Activated T-cell treated with anti-CD3 and anti-CD28 coated beads for 4 hours (primary cell): ENCODE data around the gene TNFSF4.

ENCODE experiments used
- DNase-seq: peaks from one replicate; pipeline ENCODE4 v3.0.0-alpha.2; 2020

The TNFSF4 gene

DNA sequence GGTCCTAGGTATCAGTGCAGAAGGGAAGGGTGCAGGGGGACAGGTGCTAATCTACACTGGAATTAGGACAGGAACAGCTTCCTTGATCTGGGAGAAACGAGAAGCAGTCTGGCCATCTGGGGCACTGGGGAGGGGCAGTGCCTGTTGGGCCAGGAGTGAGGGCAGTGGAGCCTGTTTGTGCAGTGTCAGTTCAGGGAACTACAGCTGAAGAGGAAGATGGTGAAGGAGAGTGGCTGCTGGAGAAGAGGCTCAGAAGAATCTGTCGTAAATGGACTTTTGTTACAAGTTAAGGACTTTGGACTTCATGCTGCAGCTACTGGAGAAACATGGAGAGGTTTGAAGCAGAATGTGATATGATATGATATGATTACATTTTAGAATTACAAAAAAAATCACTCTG is 3.2 kb upstream of the TNFSF4 start:
- DNase-seq: no peak

DNA sequence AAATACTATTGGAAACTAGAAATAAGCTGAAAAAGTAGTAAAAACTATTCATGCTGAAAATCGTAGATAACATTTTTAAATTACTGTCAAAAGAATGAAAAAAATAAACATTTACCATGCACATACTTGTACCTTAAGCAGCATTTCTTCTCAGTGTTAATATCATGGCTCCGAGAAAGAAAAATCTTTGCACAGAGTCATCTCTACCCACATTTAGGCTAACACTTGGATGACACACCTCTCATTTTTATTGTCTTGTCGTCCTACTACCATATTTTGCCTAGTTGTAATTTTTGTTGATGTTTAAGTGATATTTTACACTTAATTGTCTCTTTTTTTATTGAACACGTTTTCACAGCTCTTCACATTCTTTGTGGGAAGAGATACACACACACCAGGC is 1.7 kb upstream of the TNFSF4 start:
- no peak for DNase-seq

DNA sequence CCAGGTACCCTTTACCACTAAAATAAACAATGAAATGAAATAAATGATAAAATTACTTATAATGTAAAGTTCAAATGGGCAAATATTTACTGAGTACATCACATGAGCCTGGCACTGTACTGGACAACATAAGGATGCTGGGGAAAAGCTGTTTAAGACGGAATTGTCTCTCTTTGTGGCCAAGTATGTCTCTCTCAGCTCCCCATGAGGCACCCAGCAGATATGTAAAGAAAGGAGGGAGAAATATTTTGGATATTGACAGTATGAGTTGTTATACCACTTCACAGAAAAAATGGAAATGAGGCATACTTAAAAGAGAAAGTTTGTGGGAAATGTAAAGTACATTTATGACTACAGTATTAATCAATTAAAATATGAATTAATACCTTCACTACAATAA is 1.0 kb upstream of the TNFSF4 start:
- no peak for DNase-seq

DNA sequence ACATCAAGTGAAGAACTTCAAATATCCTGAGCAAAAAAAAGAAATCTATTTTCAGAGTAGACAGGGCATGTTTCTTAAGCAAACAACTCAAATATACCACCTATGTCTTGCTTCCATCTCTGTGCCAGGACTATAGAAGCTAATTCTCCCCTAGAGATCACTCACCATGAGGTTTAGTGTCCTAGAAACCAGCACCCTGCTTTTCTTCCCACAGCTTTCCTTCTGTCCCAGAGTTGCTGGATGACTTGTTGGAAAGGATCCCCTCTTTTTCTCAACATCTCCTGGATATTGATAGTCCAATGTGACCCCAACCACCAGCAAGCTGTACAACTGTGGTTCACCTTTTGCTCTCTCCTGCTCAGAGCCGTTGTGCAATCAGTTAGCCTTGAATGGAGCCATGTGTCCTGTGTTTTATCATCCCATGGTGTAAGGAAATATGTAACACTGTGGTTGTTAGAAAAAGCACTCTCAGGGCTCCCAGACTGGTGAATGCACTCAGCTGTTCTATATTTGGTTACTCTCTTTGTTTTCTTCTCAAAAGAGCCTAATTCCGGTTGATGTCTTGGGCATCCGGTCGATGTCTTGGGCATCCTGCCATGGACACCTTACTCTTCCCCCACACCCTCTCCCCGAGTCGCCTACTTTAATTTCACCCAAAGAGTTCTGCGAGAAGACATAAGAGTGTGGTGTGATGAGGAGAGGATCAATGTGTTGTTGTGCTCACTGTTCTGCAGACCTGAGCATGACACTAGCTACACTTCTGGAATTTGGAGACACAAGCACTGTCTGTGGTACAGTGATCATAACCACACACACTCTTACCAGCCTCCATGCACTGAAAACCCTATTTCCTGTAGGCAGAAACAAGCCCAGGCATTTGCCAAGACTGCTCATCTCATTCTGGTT is 1.7 kb downstream of the TNFSF4 start:
- no peak for DNase-seq

DNA sequence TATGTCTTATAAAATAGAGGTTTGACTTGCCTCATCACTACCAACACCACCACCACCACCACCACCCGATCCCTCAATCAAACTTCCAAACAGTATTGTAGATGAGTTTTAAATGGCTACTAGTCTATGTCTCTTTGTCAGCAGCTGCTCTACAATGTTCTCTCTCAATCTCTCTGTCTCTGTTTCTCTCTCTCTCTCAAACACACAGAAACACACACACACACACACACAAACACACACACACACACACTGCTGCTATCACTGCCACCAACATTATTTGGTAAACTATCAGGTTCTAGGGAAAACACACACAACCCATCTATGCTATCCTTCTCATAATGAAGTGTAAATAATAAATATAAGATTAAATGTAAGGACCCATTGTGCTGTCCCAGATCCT is 2.4 kb downstream of the TNFSF4 start:
- no peak for DNase-seq

DNA sequence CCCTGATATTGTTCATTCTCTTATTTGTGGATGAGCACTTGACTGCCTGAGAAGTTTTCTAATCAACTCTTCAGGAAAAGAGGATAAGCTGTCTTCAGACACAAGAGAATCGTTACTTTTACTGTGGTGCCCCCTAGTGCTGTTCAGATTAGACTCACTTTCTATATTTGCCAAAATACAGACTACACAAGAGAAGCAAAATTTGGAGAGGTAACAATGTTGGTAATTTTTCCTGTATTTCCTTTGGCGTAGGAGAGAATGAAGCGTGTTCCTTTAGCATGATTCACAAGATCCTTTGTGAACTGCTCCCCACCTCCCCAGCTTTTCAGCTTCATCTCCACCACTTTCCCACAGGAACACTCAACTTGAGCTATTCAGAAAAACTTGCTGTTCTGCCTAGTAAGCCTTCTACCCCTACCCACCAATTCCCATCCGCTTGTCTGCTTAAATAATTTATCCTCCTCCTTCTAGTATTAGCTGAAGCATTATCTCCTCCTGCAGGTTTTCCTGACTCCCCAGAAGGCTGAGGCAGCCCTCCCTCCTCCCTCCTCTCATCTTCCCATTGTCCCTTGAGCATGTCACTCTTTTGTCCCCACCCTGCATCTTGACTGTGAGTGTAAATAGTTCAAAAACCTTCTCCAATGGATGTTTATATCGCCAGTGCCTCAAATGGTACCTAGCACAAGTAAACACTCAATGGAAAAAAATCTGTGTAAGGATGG is 4.5 kb downstream of the TNFSF4 start:
- DNase-seq: no peak

DNA sequence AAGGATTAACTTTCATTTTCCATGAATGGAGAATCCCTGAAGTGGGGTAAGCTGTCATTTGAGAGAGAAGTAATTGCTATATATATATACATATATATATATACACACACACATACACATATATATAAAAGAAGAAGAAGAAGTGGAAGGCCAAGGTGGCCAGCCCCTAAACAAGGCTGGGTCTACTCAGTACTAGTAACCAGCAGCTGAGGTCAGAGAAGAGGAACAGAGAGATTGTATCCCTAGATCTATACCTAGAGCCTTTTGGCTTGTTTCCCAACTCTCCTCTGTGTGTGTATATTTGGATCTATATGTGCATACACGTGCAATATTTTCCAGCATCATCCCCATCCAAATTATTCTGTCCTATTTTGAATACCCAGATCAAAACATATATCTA is 5.2 kb downstream of the TNFSF4 start:
- no peak for DNase-seq

DNA sequence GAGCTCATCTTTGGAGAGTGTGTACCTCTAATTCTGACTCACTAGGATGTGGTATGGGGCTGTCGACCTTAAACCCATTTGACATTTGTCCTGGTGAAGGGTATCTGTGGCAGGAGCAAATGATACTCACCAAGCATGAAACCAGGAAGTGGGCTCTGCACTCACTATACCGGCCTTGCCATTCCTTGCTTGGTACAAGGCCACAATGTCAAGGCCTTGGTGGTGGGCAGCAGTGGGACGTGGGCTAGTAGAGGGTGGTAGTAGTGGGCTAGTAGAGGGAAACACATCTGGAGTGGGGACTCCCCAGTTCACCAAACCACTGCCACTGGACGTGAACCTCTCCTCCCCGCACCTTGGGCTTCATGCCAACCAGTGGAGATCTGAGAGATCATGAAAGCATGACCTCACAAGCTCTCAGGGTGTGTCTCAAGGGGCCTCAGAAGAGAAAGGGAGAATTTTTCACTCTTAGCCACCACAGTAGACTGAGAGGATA is 11.5 kb downstream of the TNFSF4 start:
- no peak for DNase-seq

DNA sequence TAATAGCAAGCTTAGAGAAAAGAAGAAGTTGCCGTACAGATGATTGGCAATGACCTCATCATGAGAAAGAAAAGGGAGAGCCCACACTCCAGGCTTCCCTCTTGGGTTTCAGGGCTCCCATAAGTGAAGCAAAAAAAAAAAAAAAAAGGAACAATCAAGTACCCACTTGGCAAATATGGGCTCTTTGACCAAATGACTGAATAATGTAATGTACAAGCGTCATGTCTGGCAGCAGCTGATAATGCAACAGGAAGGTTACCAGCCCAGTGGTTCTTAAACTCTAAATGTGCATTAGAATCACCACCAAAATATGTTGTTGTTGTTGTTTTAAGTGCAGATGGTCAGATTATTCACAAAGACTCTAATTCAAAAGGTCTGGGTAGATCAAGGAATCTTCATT is 13.5 kb downstream of the TNFSF4 start:
- no peak for DNase-seq

DNA sequence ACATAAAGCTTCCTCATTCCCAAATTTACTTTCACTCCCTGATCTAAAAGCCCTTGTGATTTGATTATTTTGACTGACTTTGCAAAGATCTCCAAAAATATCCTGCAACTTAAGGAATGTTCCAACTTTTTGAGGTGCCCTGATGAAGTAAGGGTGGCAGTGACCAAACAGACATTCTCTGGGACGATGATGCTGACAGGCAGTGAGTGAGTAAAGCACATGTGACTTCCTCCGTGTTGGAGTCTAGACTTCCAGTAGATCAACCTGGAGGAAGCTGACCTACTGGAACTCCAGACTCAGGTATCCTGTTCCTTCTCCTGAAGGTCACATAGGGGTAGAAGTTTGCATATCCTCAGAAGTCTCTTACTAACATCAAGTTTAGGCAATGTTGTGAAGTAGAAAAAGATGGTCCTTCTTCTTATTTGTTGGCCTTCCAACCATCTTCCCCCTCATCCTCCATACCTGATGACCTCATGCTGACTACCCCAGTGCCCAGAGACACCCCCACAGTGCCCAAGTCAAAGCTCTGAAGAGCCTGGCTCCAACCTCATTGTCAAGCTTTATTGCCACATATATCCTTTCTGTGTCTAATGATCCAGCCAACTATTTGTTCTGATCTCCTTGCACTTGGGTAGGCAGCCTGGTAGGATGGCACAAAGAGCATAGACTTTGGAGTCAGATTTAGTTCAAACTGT is 16.0 kb downstream of the TNFSF4 start:
- DNase-seq: no peak

DNA sequence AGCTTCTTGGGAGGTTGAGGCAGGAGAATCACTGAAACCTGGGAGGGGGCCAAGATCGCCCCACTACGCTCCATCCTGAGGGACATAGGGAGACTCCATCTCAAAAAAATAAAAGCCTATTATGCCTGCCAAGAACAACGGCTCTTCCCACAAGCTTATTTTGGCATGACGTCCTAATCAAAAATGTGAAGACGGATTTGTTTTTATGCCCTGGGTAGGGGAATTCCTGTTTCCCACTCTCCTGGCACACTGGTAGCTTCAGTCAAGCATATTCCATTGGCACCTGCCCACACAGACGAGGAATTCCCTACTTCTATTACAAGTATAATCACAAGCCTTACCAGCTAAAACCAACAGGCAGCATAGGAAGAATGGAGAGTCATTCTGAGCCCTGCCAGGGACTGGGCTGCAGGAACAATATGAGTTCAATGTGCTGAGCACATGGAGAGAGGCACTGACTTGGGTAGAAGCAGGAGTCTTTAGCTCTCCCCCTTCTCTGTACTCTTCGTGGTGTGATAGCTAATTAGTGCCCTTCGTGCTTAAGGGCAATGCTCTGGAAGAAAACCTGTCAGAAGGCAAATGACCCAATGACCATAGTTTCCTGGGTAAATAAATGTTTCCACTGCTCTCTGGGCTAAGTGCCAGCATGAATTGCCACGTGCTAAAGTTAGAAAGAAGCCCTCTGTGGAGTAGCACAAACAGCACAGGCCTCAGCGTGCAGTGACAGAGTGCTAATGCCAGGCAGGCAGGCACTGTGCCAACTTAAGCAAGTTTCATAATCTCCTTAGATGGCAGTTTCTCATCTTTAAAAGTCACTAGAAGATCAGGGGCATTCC is 16.8 kb downstream of the TNFSF4 start:
- no peak for DNase-seq

DNA sequence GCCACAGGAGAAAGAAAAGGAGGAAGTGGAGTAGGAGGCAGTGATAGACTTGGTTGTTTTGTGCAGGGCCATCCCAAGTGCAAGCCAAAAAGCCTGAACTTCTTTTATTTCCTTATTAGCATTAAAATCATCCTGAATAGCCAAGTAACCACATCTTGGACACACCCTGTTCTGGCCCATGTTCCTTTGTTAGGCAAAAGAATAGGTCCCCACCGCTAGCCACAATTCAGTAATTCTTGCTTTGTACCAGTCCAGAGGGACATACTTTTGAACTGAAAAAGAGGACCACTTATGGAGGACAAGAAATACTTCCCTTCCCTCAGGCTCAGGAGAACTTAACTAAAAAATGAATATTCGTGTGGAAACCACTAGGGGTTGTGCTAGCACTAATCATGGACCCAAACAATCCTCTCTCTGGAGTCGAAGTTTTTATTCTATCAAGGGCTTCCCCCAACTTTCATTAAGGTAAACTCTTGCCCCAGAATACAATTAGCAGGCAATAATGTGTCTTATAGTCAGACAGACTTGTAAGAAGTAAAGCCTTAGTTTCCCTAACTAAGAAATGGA is 19.4 kb downstream of the TNFSF4 start:
- DNase-seq: no peak

DNA sequence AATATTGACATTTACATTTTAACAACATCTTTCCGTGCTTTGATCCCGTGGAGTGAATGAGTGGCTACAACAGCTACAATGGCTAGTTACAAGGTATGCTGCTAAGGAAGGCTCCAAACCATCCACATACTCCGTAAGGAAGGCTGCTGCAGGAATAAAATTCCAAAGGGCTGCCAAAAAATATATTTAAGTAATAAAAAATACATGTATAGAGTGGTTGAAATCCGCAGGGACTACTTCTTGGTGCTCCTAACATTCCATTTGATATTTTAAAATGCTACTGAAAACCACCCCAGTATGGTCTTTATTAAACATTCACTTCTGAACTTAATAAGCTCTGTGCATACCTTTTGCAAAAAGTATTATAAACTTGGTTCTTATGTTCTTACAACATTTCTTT is 25.3 kb downstream of the TNFSF4 start:
- DNase-seq: no peak

DNA sequence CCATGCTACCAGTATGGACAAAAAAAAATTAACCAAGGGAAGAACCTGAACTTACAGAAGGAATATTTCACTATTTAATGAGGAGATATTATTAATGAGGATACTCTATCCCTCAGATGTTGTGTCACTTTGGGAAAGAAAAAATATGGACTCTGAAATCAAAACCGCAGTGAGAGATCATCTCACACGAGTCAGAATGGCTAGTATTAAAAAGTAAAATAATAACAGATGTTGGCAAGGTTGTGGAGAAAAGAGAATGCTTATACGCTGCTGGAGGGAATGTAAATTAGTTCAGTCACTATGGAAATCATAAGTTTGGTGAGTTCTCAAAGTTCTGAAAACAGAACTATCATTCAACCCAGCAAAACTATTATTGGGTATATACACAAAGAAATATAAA is 30.9 kb downstream of the TNFSF4 start:
- no peak for DNase-seq

DNA sequence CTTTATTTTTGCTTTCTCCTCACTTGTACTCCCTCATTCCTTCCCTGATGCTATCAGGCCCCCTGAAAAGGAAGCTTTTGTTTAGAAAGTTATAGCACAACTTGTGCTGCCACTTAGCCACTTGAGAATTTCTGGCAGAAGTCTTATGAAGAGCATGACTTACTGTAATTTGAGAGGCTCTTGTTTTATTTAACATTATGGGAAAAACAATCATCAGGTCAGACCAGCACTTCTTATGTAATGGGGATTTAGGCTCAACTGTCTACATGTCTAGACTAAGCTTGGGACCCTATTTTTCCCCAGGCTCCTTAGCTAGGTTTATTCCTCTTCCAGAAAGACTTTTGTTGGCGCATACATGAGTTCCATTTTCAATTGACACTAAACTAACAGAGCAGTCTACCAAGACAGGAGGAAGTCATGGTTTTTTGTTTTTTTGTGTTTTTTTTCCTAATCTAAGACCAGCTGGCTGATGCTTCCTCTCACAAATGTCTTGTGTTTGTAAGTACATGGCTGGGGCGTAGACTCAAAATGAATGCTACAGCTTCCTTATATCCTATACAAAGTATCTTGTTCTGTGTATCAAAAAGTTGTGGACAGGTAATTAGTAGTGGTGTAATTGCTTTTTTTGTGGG is 31.5 kb downstream of the TNFSF4 start:
- no peak for DNase-seq

DNA sequence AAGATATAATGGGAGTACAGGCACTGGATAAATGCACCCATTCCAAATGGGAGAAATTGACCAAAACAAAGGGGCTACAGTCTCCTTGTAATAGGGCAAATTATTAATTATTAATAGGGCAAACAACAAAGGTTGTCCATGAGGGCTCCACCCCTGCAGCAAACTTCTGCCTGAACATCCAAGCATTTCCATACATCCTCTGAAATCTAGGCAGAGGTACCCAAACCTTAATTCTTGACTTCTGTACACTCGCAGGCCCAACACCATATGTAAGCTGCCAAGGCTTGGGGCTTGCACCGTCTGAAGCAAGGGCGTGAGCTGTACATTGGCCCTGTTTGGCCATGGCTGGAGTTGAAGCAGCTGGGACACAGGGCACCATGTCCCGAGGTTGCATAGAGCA is 33.7 kb downstream of the TNFSF4 start:
- DNase-seq: no peak

DNA sequence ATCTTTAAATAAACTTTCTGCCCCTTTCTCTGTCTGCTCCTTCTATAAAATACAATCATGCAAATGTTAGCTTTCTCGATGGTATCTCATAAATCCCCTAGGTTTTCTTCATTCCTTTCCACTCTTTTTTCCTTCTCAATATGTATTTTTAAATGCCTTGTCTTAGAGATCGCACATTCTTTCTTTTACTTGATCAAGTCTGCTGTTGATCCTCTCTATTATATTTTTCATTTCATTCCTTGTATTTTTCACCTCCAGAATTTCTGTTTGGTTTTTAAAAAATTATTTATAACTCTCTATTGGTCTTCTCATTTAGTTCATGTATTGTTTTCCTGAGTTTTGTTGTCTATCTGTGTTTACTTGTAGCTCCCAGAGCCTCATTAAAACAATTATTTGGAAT is 36.0 kb downstream of the TNFSF4 start:
- DNase-seq: no peak

DNA sequence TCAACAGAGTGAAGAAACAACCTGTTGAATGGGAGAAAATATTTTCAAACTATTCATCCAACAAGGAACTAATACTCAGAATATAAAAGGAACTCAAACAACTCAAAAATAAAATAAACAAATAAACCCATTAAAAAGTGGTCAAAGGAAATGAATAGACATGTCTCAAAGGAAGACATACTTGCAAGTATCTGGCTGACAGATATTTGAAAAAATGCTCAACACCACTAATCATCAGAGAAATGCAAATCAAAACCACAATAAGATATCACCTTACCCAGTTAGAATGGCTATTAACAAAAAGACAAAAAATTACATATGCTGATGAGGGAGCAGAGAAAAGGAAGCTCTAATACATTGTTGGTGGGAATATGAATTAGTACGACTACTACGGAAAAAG is 38.2 kb downstream of the TNFSF4 start:
- DNase-seq: no peak

DNA sequence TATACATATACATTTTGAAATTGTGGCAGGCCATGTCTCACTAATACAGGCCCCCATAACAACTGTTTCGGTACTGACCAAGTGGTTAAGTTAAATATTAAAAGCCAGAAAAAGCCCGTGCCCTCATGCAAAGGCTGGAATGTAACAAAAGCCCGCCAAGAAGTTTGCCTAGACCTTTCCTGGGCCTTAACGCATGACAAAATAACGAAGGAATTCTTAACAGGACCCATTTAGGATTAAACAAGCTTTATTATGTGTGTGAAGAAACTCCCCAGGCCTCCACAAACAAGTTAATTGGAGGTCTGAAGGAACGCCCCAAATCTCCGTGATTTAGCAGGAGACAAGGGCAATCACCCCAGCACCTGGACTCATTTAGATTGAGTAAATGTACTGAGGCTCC is 42.4 kb downstream of the TNFSF4 start:
- DNase-seq: no peak

DNA sequence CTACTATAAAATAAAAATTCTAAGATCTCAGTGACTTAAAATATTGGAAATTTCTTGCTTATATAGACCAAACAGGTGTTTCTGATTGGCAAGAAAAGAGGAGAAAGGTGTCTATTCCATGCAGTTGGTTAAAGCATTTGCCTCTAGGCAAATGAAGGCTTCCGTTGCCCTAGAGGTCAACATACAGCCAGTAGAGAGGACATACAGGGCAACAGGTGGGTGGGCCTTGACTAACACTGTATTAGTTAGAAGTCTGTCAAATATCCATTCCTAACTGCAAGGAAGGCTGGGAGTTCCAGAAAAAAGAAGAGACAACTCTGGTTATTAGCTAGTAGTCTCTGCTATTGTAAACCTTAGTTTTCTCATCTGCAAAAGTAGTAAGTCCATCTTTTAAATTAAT is 43.0 kb downstream of the TNFSF4 start:
- DNase-seq: no peak

DNA sequence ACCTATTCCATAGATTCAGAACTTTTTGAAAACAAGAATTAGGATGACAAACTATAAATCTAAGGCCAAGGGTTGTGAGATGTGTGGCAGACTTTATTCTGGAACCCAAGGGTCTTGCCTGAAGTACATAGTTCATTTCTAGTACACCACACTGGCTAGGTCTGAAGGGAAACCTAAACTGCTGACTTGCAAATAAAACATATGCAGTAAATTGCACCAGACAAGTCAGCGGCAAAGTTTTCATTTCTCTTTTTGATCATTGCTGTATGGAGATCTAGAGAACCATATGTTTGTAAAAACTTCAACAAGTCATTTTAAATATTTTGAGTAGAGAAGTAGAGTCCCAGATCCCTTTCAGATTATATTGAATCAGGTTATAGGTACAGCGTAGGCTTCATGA is 43.9 kb downstream of the TNFSF4 start:
- no peak for DNase-seq

DNA sequence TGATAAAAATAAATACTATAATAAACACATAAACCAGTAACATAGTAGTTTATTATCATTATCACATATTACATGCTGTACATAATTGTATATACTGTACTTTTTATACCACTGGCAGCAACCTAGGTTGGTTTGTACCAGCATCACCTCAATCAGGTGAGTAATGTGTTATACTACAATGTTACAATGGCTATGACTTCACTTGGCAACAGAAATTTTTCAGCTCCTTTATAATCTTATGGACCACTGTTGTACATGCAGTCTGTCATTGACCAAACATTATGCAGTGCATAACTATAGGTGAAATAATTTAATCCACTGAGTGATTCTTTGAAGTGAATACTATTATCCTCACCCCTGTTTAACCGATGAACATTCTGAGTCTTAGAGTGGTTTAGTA is 44.5 kb downstream of the TNFSF4 start:
- DNase-seq: no peak
